ENCODE data around the gene ULK1. TPM values are rescaled to one million over a fixed set of nuclear protein-coding genes. Genes with fewer than 3 reads are reported as not detected.

Gene ULK1
- total RNA-seq, 4 donors from 2014 or later: 11.8 to 135 (median 38.8) TPM

DNA sequence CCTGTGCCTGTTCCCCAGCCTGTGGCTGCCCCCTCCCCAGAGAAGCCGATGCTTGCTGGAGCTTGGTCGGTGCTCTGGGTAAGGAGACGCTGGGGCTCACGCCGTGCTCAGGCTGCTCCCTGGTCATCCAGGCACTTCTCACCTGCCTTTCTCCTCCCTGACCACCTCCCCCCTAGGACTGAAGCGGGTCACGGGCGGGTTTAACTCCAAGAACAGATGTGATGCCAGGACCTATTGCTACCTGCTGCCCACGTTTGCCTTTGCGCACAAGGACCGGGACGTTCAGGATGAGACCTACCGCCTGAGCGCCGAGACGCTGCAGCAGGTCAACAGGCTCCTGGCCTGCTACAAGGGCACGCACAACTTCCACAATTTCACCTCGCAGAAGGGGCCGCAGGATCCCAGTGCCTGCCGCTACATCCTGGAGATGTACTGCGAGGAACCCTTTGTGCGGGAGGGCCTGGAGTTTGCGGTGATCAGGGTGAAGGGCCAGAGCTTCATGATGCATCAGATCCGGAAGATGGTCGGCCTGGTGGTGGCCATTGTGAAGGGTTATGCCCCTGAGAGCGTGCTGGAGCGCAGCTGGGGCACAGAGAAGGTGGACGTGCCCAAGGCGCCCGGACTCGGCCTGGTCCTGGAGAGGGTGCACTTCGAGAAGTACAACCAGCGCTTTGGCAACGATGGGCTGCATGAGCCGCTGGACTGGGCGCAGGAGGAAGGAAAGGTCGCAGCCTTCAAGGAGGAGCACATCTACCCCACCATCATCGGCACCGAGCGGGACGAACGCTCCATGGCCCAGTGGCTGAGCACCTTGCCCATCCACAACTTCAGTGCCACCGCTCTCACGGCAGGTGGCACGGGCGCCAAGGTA is 46.9 kb downstream of the ULK1 start:
- Histone ChIP-seq H3K9me3 (no peaks in the 10 kb centered on the region), H3K4me1 (no peaks in the 10 kb centered on the region), H3K4me3 (no peak overlapping the region), H3K27me3 (no peaks in the 10 kb centered on the region), H3K27ac (no peak overlapping the region), H3K36me3 (no peaks in the 10 kb centered on the region)
- intact Hi-C loops (cut with DNase I; ENCODE audit: low total_unique reads): no loop called here
- no peak for TF ChIP-seq POLR2A (IDR thresholded peaks at IDR 0.05)
- TF ChIP-seq, protein P1, sequence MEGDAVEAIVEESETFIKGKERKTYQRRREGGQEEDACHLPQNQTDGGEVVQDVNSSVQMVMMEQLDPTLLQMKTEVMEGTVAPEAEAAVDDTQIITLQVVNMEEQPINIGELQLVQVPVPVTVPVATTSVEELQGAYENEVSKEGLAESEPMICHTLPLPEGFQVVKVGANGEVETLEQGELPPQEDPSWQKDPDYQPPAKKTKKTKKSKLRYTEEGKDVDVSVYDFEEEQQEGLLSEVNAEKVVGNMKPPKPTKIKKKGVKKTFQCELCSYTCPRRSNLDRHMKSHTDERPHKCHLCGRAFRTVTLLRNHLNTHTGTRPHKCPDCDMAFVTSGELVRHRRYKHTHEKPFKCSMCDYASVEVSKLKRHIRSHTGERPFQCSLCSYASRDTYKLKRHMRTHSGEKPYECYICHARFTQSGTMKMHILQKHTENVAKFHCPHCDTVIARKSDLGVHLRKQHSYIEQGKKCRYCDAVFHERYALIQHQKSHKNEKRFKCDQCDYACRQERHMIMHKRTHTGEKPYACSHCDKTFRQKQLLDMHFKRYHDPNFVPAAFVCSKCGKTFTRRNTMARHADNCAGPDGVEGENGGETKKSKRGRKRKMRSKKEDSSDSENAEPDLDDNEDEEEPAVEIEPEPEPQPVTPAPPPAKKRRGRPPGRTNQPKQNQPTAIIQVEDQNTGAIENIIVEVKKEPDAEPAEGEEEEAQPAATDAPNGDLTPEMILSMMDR (IDR thresholded peaks at IDR 0.05): no peak
- no peak for DNase-seq

DNA sequence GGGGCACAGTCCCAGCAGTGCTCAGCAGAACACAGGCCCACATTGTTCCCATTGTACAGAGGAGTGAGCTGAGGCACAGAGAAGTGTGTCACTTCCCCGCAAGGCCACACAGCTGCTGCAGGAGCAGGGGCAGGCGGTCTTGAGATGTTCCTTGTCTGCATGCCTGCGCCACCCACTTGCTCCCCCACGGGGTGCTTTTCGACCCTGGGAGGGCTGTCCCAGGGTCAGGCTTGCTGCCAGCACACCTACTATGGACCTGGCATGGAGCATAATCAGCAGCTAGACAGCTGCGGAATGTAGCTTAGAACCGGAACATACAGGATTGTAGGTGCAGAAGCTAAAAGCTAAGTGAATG is 47.5 kb downstream of the ULK1 start:
- TF ChIP-seq, protein P1 (IDR thresholded peaks at IDR 0.05): no peak
- no peak for TF ChIP-seq POLR2A (IDR thresholded peaks at IDR 0.05)
- Histone ChIP-seq H3K27ac (no peak overlapping the region), H3K4me1 (no peaks in the 10 kb centered on the region), H3K36me3 (no peaks in the 10 kb centered on the region), H3K4me3 (no peak overlapping the region), H3K9me3 (no peaks in the 10 kb centered on the region), H3K27me3 (no peaks in the 10 kb centered on the region)
- DNase-seq: no peak
- intact Hi-C loops (cut with DNase I; ENCODE audit: low total_unique reads): no loop called here

DNA sequence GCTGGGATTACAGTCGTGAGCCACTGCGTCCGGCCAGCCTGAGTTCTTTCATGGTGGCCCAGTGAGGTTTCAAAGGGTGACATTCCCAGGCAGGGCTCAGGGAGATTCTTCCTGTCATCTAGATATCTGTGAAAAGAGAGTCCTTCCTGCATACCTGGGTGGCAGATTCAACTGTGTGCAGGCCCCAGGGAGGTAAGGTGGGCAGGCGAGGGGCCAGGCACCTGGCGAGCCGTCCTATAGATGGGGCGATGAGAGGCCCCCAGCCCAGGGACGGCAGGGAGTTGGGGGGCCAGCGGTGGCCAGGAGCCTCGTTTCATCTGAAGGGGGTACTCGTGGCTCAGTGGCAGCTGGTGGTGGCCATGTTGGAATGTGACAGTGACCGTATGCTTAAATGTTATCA is 48.2 kb downstream of the ULK1 start:
- Histone ChIP-seq H3K27me3 (no peaks in the 10 kb centered on the region), H3K36me3 (no peaks in the 10 kb centered on the region), H3K4me1 (no peaks in the 10 kb centered on the region), H3K27ac (no peak overlapping the region), H3K9me3 (no peaks in the 10 kb centered on the region), H3K4me3 (no peak overlapping the region)
- intact Hi-C loops (cut with DNase I; ENCODE audit: low total_unique reads): no loop called here
- DNase-seq: no peak
- no peak for TF ChIP-seq POLR2A (IDR thresholded peaks at IDR 0.05)
- TF ChIP-seq, protein P1 (IDR thresholded peaks at IDR 0.05): no peak

DNA sequence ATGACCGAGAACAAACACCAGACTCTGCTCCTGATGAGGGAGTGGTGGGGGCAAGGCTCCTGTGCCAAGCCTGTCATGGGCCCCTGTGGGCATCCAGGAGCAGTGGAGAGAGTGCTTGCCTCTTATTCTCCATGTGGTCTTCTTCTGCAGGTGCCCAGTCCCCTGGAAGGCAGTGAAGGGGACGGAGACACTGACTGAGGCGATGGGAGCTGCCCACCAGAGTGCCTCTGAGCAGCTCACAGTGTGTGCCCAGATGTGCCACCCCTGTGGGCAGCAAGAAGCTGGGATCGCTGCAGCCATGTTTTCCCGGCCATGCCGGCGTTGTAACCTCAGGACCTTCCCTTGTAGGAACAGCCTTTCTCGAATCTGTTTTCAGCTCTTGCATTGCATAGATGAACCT is 49.0 kb downstream of the ULK1 start:
- H3K27me3 ChIP-seq: no peaks in the 10 kb centered on the region
- H3K27ac ChIP-seq: no peak overlapping the region
- no peak for DNase-seq
- no peaks in the 10 kb centered on the region for H3K9me3 ChIP-seq
- TF ChIP-seq, protein P1 (IDR thresholded peaks at IDR 0.05): no peak
- intact Hi-C loops (cut with DNase I; ENCODE audit: low total_unique reads): no loop called here
- H3K36me3 ChIP-seq: no peaks in the 10 kb centered on the region
- H3K4me1 ChIP-seq: no peaks in the 10 kb centered on the region
- no peak overlapping the region for H3K4me3 ChIP-seq

DNA sequence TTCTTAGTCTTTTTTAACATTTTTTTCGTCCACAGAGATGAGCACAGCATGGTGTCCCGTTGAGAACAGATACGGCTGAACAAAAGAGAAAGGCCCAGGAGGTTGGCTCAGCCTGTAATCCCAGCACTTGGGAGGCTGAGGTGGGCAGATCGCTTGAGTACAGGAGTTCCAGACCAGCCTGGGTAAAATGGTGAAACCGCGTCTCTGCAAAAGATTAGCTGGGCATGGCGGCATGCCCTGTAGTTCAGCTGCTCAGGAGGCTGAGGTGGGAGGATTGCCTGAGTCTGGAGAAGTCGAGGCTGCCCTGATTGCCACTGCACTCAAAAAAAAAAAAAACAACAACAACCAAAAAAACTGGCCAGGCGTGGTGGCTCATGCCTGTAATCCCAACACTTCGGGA is 49.5 kb downstream of the ULK1 start:
- intact Hi-C loops (cut with DNase I; ENCODE audit: low total_unique reads): no loop called here
- H3K9me3 ChIP-seq: no peaks in the 10 kb centered on the region
- H3K4me1 ChIP-seq: no peaks in the 10 kb centered on the region
- no peak for DNase-seq
- H3K27ac ChIP-seq: no peak overlapping the region
- H3K36me3 ChIP-seq: no peaks in the 10 kb centered on the region
- TF ChIP-seq, protein P1 (IDR thresholded peaks at IDR 0.05): no peak
- no peak for TF ChIP-seq POLR2A (IDR thresholded peaks at IDR 0.05)
- no peaks in the 10 kb centered on the region for H3K27me3 ChIP-seq
- H3K4me3 ChIP-seq: no peak overlapping the region

All from uterus (tissue), 4 donors.